GM19372 (cell line): ENCODE data around the gene USP17L15.
"Not testable (repeated sequence)": the region's sequence is repeated elsewhere in the genome, so short reads cannot be mapped to it uniquely, and the experiment has no call there.

ENCODE experiments used
- ATAC-seq: cut with Tn5 transposase; IDR thresholded peaks from one replicate; pipeline ENCODE4 v1.9.1; 2021; ENCODE audit warnings: mild to moderate bottlenecking, low read depth, moderate library complexity; ENCODE audit not compliant: unreplicated experiment

The USP17L15 gene

GRCh38 chr4:9234085-9234484 is at the start of gene USP17L15:
Gene USP17L15, plus strand, starts transcription at chr4:9234385. Its CDS starts 0 bp downstream, at chr4:9234385.
- not testable (repeated sequence) for ATAC-seq

GRCh38 chr4:9210357-9210756 is 23.8 kb upstream of the USP17L15 start, which contains the start of gene USP17L10:
Gene USP17L10, plus strand, starts transcription at chr4:9210657. Its CDS starts 0 bp downstream, at chr4:9210657.
- not testable (repeated sequence) for ATAC-seq

- ATAC-seq: not testable (repeated sequence)
These were observed 19.5 kb upstream of the USP17L15 start for GRCh38 chr4:9214701-9215100.

DNA sequence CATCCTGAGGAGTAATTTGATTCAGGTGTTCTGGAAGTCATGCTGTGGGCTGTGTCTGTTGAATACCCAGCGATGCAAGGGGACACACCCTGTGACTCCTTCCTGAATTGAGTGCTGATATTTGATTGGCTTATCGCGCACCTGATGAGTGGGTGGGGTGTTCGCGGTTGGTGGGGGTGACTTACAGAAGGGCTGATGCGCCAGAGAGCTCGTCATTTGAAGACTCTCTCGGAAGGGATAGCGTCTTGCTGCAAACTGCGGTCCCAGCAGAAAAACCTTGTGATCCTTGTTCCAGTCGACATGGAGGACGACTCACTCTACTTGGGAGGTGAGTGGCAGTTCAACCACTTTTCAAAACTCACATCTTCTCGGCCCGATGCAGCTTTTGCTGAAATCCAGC is 19.1 kb upstream of the USP17L15 start, which contains the start of gene USP17L11:
Gene USP17L11 (plus strand): TSS at position 301 of the 400 bp plus-strand sequence. CDS start 0 bp downstream, at position 301.
- ATAC-seq: not testable (repeated sequence)

- not testable (repeated sequence) for ATAC-seq
These were observed 14.3 kb upstream of the USP17L15 start, which contains the start of gene USP17L12 for GRCh38 chr4:9219852-9220251. Gene USP17L12, plus strand, starts transcription at chr4:9220152. Its CDS starts 0 bp downstream, at chr4:9220152.

DNA sequence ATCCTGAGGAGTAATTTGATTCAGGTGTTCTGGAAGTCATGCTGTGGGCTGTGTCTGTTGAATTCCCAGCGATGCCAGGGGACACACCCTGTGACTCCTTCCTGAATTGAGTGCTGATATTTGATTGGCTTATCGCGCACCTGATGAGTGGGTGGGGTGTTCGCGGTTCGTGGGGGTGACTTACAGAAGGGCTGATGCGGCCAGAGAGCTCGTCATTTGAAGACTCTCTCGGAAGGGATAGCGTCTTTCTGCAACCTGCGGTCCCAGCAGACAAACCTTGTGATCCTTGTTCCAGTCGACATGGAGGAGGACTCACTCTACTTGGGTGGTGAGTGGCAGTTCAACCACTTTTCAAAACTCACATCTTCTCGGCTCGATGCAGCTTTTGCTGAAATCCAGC is 9.6 kb upstream of the USP17L15 start, which contains the start of gene USP17L13:
Gene USP17L13 (plus strand): TSS at position 301 of the 400 bp plus-strand sequence. CDS start 0 bp downstream, at position 301.
- ATAC-seq: not testable (repeated sequence)

DNA sequence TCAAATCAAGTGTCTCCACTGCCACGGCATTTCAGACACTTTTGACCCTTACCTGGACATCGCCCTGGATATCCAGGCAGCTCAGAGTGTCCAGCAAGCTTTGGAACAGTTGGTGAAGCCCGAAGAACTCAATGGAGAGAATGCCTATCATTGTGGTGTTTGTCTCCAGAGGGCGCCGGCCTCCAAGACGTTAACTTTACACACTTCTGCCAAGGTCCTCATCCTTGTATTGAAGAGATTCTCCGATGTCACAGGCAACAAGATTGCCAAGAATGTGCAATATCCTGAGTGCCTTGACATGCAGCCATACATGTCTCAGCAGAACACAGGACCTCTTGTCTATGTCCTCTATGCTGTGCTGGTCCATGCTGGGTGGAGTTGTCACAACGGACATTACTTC is 3.9 kb upstream of the USP17L15 start:
- not testable (repeated sequence) for ATAC-seq

DNA sequence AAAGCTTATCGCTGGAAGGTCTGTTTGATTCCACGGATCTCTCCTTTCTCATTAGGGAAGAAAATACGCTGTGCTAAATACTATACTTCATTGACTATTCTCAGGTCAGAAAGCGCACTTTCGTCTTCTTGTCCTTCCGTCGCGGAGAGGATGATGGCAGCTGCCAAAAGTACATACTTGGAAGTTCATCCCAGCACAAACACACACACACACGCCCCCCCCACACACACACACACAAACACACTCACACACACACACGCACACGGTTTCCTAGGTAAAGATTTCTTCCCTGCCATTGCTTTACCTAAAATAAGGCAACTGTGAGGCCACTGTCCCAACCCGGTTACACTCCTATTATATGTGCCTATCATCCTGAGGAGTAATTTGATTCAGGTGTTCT is 4.3 kb downstream of the USP17L15 start:
- not testable (repeated sequence) for ATAC-seq

- ATAC-seq: not testable (repeated sequence)
These were observed 9.4 kb downstream of the USP17L15 start, which contains the start of gene USP17L17 for GRCh38 chr4:9243579-9243978. Gene USP17L17, plus strand, starts transcription at chr4:9243879. Its CDS starts 0 bp downstream, at chr4:9243879.

- not testable (repeated sequence) for ATAC-seq
These were observed 13.9 kb downstream of the USP17L15 start, which contains the start of gene USP17L18 for GRCh38 chr4:9247953-9248680. Gene USP17L18, plus strand, starts transcription at chr4:9248630. Its CDS starts 0 bp downstream, at chr4:9248630.

DNA sequence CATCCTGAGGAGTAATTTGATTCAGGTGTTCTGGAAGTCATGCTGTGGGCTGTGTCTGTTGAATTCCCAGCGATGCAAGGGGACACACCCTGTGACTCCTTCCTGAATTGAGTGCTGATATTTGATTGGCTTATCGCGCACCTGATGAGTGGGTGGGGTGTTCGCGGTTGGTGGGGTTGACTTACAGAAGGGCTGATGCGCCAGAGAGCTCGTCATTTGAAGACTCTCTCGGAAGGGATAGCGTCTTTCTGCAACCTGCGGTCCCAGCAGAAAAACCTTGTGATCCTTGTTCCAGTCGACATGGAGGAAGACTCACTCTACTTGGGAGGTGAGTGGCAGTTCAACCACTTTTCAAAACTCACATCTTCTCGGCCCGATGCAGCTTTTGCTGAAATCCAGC is 18.9 kb downstream of the USP17L15 start, which contains the start of gene USP17L19:
Gene USP17L19 (plus strand): TSS at position 301 of the 400 bp plus-strand sequence. CDS start 0 bp downstream, at position 301.
- ATAC-seq: not testable (repeated sequence)

DNA sequence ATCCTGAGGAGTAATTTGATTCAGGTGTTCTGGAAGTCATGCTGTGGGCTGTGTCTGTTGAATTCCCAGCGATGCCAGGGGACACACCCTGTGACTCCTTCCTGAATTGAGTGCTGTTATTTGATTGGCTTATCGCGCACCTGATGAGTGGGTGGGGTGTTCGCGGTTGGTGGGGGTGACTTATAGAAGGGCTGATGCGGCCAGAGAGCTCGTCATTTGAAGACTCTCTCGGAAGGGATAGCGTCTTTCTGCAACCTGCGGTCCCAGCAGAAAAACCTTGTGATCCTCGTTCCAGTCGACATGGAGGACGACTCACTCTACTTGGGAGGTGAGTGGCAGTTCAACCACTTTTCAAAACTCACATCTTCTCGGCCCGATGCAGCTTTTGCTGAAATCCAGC is 23.6 kb downstream of the USP17L15 start, which contains the start of gene USP17L20:
Gene USP17L20 (plus strand): TSS at position 301 of the 400 bp plus-strand sequence. CDS start 0 bp downstream, at position 301.
- ATAC-seq: not testable (repeated sequence)

- not testable (repeated sequence) for ATAC-seq
These were observed 28.4 kb downstream of the USP17L15 start, which contains the start of gene USP17L21 for GRCh38 chr4:9262572-9262971. Gene USP17L21, plus strand, starts transcription at chr4:9262872. Its CDS starts 0 bp downstream, at chr4:9262872.

DNA sequence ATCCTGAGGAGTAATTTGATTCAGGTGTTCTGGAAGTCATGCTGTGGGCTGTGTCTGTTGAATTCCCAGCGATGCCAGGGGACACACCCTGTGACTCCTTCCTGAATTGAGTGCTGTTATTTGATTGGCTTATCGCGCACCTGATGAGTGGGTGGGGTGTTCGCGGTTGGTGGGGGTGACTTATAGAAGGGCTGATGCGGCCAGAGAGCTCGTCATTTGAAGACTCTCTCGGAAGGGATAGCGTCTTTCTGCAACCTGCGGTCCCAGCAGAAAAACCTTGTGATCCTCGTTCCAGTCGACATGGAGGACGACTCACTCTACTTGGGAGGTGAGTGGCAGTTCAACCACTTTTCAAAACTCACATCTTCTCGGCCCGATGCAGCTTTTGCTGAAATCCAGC is 33.1 kb downstream of the USP17L15 start, which contains the start of gene USP17L22:
Gene USP17L22 (plus strand): TSS at position 301 of the 400 bp plus-strand sequence. CDS start 0 bp downstream, at position 301.
- ATAC-seq: not testable (repeated sequence)

- ATAC-seq: not testable (repeated sequence)
These were observed 37.5 kb downstream of the USP17L15 start for GRCh38 chr4:9271719-9272118.
